Heart left ventricle (tissue), 13 donors: ENCODE results near the gene RNF14.

Experiments used
- POLR2A ChIP-seq, 2 donors: fragments of 450-650 bp; IDR thresholded peaks; one replicate each; pipeline ENCODE4 v1.6.1; 2017; ENCODE audit warnings: antibody characterized with exemption in 2 of 2, mild to moderate bottlenecking in 2 of 2, moderate library complexity in 2 of 2
- TF ChIP-seq, protein P1 (sequence below), 12 donors: fragments of 200-600 bp; sonication (generic) in 4 of 12; IDR thresholded peaks; one replicate each; pipeline versions ENCODE4 v1.5.0 to v1.8.0; 2018 to 2022; ENCODE audit warnings: antibody characterized with exemption in 12 of 12, mild to moderate bottlenecking in 5 of 12
- donor health status: ischemic (EF 13 %, LVEDD 7.1; RV severe dilation, severe dysfunction).
- donor health status: DM: no; HTN: yes; CAD: no.
- donor health status: DM: no; HTN: no; CAD: no.
- donor health status: ischemic (EF 25% LVEDD 6.9; RV normal size, moderate dysfunction).
- donor health status: ischemic (EF 25% LVEDD 5.7; RV mildly dilated, moderate dysfunction).
- donor health status: ischemic (EF 35%, LVEDD 5.7; RV mildly dilated, moderate dysfunction).
- donor health status: nonischemic (EF 11% LVEDD 7.7; RV severe dilation, severe dysfunction).
- donor health status: DM: yes; HTN: yes; CAD: no.
- donor health status: PGD.
- donor health status: ischemic (EF 29% LVEDD 5.4; RV normal size, mild dysfunction).
- donor health status: nonischemic (EF 23%, LVEDD 6.1; RV moderate dilation, normal function).

GRCh38 chr5:141958546-141959172 is 10.2 kb upstream of the RNF14 start:
- TF ChIP-seq, protein P1, sequence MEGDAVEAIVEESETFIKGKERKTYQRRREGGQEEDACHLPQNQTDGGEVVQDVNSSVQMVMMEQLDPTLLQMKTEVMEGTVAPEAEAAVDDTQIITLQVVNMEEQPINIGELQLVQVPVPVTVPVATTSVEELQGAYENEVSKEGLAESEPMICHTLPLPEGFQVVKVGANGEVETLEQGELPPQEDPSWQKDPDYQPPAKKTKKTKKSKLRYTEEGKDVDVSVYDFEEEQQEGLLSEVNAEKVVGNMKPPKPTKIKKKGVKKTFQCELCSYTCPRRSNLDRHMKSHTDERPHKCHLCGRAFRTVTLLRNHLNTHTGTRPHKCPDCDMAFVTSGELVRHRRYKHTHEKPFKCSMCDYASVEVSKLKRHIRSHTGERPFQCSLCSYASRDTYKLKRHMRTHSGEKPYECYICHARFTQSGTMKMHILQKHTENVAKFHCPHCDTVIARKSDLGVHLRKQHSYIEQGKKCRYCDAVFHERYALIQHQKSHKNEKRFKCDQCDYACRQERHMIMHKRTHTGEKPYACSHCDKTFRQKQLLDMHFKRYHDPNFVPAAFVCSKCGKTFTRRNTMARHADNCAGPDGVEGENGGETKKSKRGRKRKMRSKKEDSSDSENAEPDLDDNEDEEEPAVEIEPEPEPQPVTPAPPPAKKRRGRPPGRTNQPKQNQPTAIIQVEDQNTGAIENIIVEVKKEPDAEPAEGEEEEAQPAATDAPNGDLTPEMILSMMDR (IDR thresholded peaks at IDR 0.05), result no peak
- TF ChIP-seq POLR2A (IDR thresholded peaks at IDR 0.05), result no peak
